Activated CD4-positive, alpha-beta T cell treated with anti-CD3 and anti-CD28 coated beads, Interleukin-2, amount 50 U/mL, for 16 hours (primary cell): ENCODE results near the gene IKZF3.

ENCODE experiments used
- DNase-seq: peaks from one replicate; pipeline ENCODE4 v3.0.0-alpha.2; 2020

IKZF3 gene

DNA sequence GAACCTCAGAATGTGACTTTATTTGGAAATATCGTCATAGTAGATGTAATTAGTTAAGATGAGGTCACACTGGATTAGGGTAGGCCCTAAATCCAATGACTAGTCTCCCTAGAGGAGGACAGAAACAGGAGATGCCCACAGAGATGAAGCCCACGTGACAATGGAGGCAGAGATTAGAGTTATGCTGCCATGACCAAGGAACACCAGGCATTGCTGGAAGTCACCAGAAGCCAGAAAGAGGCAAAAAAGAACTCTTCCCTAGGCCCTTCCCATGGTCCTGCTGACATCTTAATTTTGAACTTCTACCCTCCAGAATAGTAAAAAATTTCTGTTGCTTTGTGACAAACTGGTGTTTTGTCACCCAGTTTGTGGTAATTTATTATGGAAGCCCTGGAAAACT, 49.6 kb downstream of the IKZF3 start:
- DNase-seq, result no peak

DNA sequence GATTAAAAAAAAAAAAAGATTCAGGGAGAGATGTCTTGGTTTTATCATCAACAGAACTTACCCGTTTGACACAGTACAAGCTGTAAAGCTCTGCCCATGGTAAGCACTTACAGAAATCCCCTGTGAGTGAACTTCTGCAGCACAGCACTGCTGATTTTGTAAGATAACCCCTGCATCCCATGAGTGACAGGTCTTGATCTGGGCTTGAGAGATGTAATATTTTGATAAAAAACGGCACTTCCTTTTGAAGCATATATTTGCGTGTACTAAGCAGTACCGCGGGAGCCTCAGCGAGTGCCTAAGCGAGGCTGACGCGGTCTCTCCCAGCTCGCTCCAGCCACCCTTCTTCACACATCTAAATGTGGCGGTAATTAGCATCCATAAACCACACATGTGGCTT, 50.5 kb downstream of the IKZF3 start:
- peak; percentile 82 for DNase-seq

- DNase-seq, result no peak
Measured at GRCh38 chr17:39812466-39812865, 51.6 kb downstream of the IKZF3 start.

DNA sequence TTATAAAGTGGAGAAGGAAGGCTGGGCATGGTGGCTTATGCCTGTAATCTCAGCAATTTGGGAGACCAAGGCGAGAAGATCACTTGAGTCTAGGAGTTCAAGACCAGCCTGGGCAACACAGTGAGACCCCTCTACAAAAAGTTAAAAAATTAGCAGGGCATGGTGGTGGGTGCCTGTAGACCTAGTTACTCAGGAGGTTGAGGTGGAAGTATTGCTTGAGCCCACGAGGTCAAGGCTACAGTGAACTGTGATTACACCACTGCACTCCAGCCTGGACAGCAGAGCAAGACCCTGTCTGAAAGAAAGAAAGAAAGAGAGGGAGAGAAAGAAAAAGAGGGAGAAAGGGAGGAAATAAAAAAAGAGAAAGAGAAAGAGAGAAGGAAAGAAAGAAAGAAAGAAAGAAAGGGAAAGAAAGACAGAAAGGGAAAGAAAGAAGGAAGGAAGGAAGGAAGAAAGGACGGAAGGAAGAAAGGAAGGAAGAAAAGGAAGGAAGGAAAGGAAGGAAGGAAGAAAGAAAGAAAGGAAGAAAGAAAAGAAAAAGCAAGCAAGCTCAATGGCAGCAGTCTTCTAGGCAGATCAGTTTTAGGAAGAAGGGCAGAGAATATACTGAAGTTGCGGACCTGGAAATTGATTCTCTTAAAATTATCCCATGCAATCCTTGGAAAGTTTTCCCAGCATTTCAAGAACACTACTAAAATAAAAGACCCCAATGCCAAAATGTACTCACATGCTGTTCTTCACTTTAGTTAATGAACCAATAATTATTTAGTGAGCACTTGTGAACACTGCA, 53.0 kb downstream of the IKZF3 start:
- DNase-seq, result no peak

GRCh38 chr17:39809221-39809620, 54.9 kb downstream of the IKZF3 start:
- DNase-seq, result no peak

DNA sequence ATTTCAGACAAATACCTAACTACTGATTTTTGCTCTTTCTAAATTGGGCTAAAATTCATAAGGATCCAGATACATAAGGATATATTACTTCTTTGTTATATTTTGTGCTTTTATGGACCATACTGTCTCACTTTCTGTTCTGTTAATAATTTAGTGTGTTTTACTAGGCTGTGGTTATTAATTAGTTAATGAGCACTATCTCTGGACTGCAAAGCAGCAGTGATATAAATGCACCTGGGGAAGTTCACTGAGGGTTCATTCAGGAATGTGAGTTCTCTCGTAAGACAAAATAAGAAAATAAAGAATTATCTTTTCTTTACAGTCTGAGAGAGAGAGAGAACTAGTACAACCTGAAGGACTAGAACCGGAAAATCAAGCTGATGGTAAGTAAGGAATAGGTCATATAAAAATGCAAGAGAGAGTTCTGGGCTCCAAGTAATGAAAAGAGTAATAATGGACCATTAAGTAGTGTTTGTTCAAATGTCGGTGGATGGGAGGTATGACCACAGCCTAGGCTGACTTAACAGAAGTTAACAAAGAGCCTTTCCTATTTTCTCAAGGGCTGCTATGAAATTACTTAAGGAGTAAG, 55.6 kb downstream of the IKZF3 start:
- no peak for DNase-seq

GRCh38 chr17:39804839-39805238, 59.3 kb downstream of the IKZF3 start:
- DNase-seq, result no peak

GRCh38 chr17:39801055-39801454, 63.1 kb downstream of the IKZF3 start:
- DNase-seq, result no peak

GRCh38 chr17:39800540-39800939, 63.6 kb downstream of the IKZF3 start:
- DNase-seq, result peak; percentile 80

DNA sequence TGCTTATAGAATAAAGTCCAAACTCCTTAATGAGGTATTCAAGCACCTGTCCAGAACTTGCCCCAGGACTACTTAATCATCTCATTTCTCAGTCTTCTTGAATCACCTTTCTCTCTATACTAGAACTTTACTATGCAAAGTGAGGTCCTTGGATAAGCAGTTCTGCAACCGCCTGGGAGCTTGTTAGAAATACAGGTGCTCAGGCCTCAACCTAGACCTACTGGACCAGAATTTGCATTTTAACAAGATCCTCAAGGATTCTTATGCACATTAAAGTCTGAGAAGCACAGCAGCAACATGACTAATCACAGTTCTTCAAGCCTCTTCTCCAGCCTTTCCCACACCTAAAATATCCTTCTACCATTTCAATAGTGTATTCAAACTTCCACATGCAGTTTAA, 64.7 kb downstream of the IKZF3 start:
- no peak for DNase-seq

GRCh38 chr17:39794249-39794970, 69.7 kb downstream of the IKZF3 start:
- peak; percentile 52 for DNase-seq

DNA sequence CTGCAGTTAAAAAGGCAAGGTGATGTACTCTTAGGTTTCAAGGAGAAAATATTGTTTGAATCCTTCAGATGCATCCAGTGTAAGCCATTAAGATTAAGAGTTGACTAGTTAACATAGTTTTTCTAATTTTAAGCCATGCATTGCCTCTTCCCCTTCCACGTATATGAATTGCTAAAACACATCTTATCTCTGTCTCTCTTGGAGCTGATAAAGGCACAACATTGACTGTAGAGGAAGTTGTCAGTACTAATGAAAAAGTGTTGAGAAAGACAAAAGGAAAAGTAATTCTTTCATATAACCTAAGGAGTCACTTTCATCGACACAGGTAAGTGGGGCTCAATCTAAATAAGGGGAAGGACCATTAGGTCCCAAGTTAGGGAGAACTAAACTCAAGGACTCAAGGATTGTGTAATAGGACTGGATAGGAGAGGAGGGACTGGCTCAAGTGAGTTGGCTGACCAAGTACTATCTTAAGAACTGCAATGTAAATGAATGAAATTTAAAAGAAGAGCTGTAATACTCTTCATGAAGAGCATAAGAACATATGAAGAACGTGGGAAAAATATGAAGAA, 70.7 kb downstream of the IKZF3 start:
- no peak for DNase-seq

DNA sequence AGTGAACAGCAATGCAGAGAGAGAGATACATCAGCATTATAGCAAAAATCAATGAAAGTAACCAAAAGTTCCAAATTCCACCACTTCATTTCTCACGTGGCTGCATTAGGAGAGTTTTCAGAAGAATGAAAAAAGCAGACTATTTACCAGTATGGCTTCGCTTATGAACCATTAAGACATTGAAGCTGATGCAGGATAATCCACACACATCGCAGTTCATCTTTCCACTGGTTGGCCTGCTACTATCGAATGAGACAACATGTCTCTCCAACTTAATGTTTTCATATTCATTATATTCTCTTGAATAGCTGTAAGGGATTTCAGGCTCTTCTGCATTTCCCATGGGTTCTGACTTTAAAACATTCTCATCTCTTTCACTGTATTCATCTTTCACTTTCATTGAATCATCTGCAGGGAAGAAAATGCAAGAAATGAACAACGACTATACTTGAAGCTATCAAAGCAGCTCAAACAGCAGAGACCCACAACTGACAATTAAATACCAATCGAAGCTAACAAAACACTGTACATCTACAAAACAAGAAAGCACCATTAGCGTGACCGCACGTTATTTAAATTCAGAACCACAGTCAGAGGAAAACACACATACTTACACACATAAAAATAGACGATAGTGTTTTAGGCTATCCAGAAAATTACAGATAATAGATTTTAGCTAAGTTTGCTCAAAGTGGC, 71.4 kb downstream of the IKZF3 start:
- DNase-seq, result peak; percentile 55

DNA sequence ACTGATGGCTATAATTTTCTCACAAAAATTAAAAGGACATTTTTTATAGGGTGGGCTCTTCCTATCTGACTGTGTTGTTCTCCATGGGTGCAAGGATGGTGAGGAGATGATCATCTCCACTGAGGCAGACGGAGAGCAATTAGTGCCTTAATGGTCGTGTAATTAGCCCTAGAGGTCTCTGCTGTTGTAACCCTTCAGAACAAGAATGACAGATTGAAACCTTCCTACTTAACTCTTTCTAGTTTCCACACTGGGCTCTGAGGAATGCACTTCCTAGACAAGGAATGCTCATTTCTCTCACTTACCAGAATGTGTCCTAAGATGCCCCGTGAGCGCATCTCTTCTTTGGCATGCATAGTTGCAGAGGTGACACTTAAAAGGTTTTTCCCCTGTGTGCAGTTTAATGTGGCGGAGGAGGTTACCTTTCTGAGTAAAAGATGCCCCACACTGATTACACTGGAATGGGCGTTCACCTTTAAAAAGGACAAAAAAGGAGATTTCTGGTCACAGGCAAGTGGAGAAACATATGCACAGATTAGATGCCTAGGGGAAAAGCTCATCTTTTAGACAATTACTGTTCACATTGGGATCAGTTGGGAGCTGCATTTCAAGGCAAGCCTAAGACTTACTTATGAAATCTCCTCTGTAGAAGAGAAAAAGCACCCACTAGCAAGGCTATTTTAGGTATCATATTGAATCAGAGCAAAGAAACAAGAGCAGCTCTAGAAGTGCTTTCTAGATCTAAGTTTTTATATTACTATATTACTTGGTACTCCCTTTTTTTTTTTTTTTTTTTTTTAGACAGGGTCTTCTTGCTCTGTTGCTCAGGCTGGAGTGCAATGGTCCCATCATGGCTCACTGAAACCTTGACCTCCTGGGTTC, 72.8 kb downstream of the IKZF3 start:
- peak; percentile 78 for DNase-seq

DNA sequence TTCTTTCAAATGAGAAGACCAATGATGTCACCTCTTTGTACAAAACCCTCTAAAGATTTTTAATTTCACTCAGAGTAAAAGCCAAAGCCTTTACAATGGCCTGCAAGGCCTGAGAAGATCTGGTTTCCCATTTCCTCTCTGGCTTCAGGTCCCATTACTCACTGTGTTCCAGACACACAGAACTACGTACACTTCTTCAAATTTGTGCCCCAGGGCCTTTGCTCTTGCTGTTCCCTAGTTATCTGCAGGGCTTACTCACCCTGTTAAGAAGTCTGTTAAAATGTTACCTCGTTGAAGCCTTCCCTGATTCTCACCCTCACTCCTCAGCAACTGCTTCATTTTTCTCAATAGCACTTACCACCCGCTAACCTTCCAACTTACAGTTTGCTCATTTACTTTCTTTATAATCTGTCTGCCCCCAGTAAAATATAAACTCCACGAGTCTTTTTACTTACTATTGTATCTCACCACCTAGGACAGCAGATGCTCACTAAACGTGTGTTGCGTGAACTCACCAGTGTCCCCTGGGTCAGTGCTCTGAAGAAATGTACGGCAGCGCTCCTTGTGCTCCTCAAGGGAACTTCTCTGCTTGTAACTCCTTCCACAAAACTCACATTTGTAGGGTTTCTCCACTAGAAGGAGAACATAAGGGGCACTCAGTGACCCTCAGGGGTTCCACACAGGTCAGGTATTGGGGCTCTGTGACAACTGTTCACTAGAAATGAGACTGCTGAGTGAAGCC, 76.2 kb downstream of the IKZF3 start:
- DNase-seq, result no peak

DNA sequence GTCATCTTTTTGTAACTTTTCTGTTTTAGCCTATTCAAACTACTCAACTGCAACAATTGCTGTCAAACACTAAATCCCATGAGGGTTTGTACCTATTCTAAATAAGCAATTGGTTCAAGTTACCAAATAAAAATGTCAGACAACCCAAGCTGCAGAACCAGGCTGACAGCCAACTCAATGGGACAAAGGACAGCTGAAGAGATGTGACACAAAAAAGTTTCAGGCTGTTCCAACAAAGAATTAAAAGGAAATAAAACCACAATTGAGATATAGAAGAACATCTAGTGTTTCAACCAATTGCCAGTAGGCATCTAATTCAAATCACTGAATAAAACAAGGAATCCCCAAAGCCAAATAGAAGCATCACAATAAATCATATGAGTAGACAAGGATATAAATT, 77.1 kb downstream of the IKZF3 start:
- DNase-seq, result no peak

GRCh38 chr17:39782980-39783379, 81.1 kb downstream of the IKZF3 start:
- no peak for DNase-seq

DNA sequence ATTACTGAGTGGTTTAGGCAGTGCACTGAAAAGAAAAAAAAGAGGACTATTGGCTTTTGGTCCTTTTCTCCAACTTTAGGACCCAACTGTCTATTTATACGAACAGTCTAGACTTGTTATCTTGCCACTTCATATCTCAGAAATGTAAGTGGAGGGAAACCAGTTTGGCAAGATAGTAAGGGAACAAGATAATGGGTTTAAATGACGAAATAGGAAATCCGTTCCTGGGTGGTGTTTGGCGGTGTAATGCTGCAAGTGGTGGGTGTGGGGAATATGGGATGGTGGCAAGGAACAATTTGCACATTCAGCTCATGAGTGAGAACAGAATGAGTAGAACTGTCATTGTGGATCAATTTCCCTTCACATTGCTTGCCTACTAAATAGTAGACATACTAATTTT, 81.6 kb downstream of the IKZF3 start:
- no peak for DNase-seq

DNA sequence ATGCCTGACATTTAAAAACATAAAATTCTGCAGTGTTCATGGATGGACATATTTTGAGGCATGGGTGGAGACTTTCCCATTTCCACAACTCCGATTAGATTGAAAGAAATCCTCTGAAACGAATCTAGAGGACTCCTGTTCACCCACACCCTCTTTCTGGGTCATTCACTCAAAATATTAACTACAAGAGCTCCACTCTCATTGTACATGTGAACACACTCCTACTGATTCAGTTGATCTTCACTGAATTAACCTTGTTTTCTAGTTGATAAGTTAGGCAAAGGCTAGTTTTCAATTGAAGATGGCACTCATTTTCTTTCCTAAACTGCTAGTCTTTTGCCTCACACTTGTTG, 82.3 kb downstream of the IKZF3 start:
- no peak for DNase-seq

DNA sequence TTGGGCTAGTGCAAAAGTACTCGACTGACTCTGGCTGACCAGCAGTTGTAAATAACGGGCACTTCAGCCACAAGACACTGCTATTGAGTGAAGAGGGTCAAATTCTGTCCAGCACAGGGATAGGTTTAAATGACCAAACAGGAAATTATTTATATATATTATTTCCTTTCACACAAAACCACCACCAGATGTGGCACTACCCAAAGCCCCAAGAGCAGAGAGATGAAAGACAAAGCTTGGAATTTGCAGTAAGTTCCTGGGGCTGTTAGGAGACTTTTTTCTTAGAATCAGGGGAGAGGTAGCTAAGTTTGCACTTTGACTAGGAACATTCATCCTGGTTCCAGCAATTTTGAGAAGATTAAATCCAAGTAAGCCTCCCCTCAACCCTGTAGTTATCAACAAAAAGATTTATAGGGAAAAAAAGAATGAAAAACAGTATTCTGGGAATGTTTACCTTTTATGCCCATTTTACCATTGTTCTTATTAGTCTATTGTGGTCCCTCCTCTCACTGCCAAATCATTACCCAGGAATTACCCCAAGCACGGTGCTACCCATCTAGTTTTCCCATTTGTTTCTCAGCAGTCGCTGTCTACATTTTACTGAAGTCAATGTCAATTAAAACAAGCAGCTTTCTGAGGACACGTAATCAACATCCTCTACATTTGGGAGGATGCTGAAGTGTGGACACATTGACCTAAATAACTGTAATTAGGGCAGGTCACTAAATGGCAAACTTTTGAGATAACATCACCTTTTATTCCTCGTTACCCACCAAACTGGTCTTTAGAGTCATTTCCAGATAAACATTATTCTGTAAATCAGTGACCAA, 82.9 kb downstream of the IKZF3 start:
- no peak for DNase-seq
